Measurements from ENCODE around the gene LDLRAP1.

GRCh38 chr1:25532970-25533369 lies 10.4 kb upstream of the LDLRAP1 start:
- TF ChIP-seq POLR2AphosphoS5 (IDR thresholded peaks at IDR 0.05) = no peak
- no peak for TF ChIP-seq POLR2A (IDR thresholded peaks at IDR 0.05)
- TF ChIP-seq, protein P1, sequence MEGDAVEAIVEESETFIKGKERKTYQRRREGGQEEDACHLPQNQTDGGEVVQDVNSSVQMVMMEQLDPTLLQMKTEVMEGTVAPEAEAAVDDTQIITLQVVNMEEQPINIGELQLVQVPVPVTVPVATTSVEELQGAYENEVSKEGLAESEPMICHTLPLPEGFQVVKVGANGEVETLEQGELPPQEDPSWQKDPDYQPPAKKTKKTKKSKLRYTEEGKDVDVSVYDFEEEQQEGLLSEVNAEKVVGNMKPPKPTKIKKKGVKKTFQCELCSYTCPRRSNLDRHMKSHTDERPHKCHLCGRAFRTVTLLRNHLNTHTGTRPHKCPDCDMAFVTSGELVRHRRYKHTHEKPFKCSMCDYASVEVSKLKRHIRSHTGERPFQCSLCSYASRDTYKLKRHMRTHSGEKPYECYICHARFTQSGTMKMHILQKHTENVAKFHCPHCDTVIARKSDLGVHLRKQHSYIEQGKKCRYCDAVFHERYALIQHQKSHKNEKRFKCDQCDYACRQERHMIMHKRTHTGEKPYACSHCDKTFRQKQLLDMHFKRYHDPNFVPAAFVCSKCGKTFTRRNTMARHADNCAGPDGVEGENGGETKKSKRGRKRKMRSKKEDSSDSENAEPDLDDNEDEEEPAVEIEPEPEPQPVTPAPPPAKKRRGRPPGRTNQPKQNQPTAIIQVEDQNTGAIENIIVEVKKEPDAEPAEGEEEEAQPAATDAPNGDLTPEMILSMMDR (IDR thresholded peaks at IDR 0.05) = no peak

Data from prostate gland (tissue), 2 donors.